ENCODE data around the gene SYPL1. TPM values are rescaled to one million over a fixed set of nuclear protein-coding genes. Genes with fewer than 3 reads are reported as not detected.

SYPL1 gene
- total RNA-seq, 1 donor from 2014 or later: 59.7 TPM

DNA sequence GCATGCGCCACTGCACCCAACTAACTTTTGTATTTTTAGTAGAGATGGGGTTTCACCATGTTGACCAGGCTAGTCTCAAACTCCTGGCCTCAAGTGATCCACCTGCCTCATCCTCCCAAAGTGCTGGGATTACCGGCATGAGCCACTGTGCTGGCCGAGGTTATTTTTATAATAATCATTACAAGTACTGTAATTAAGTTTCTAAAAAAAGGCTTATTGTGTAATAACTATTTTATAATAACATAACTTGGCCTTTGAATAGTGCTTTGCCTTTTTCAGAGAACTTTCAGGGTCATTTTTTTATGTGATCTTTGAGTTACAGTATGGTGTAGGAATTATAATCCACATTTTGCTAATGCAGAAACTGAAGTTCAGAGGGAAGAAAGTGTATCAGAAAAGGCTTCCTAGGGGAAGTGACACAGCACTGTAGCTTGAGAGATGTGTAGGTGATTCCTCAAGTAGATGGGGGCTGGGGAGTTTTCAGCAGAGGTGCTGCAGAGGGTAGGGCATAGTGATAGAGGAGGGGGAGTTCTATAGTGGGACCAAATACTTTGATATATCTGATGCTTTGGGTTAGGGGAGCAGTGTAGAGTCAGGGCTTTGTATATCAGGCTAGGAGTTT is 9.2 kb upstream of the SYPL1 start:
- no peak for FAIRE-seq
- Mint-ChIP-seq H3K36me3 (ENCODE audit: low read depth, unreplicated experiment) (no peaks in the 10 kb centered on the region), H3K27me3 (ENCODE audit: low read depth, unreplicated experiment) (no peaks in the 10 kb centered on the region), H3K9me3 (ENCODE audit: unreplicated experiment) (no peaks in the 10 kb centered on the region), H3K4me1 (ENCODE audit: low read depth, unreplicated experiment) (peaks cover 3% of the 10 kb centered on the region), H3K27ac (ENCODE audit: unreplicated experiment) (no peak overlapping the region), H3K4me3 (ENCODE audit: unreplicated experiment) (no peak overlapping the region)
- Histone ChIP-seq H3K9ac (ENCODE audit: low read length) (no peak overlapping the region), H3K4me1 (ENCODE audit: insufficient read depth, low read length) (peaks cover 3% of the 10 kb centered on the region), H4K20me1 (ENCODE audit: insufficient read depth, low read length) (no peaks in the 10 kb centered on the region), H2AFZ (ENCODE audit: low read depth, low read length) (no peak overlapping the region), H3K27ac (ENCODE audit: low read depth, low read length) (no peak overlapping the region), H3K9me3 (ENCODE audit: insufficient read depth, low read depth, low read length) (no peaks in the 10 kb centered on the region), H3K4me2 (ENCODE audit: low read length) (no peak overlapping the region), H3K79me2 (ENCODE audit: insufficient read depth, low read length) (no peaks in the 10 kb centered on the region), H3K36me3 (ENCODE audit: insufficient read depth, low read length) (no peaks in the 10 kb centered on the region), H3K27me3 (ENCODE audit: insufficient read depth, low read length) (no peaks in the 10 kb centered on the region), H3K4me3 (ENCODE audit: insufficient read depth, low read depth, low read length) (no peak overlapping the region)
- no peak for DNase-seq (ENCODE audit: low read depth)
- TF ChIP-seq, protein P1, sequence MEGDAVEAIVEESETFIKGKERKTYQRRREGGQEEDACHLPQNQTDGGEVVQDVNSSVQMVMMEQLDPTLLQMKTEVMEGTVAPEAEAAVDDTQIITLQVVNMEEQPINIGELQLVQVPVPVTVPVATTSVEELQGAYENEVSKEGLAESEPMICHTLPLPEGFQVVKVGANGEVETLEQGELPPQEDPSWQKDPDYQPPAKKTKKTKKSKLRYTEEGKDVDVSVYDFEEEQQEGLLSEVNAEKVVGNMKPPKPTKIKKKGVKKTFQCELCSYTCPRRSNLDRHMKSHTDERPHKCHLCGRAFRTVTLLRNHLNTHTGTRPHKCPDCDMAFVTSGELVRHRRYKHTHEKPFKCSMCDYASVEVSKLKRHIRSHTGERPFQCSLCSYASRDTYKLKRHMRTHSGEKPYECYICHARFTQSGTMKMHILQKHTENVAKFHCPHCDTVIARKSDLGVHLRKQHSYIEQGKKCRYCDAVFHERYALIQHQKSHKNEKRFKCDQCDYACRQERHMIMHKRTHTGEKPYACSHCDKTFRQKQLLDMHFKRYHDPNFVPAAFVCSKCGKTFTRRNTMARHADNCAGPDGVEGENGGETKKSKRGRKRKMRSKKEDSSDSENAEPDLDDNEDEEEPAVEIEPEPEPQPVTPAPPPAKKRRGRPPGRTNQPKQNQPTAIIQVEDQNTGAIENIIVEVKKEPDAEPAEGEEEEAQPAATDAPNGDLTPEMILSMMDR (IDR thresholded peaks at IDR 0.05; ENCODE audit: insufficient read depth, low read depth, low read length): no peak
- no peak for TF ChIP-seq EZH2 (IDR thresholded peaks at IDR 0.05; ENCODE audit: insufficient read depth, low read length)

- TF ChIP-seq, protein P1 (IDR thresholded peaks at IDR 0.05; ENCODE audit: insufficient read depth, low read depth, low read length): no peak
- TF ChIP-seq EZH2 (IDR thresholded peaks at IDR 0.05; ENCODE audit: insufficient read depth, low read length): no peak
- Histone ChIP-seq H3K27ac (ENCODE audit: low read depth, low read length) (no peak overlapping the region), H3K9ac (ENCODE audit: low read length) (no peak overlapping the region), H3K4me3 (ENCODE audit: insufficient read depth, low read depth, low read length) (no peak overlapping the region), H3K79me2 (ENCODE audit: insufficient read depth, low read length) (no peaks in the 10 kb centered on the region), H4K20me1 (ENCODE audit: insufficient read depth, low read length) (no peaks in the 10 kb centered on the region), H3K4me2 (ENCODE audit: low read length) (no peak overlapping the region), H3K9me3 (ENCODE audit: insufficient read depth, low read depth, low read length) (no peaks in the 10 kb centered on the region), H2AFZ (ENCODE audit: low read depth, low read length) (no peak overlapping the region), H3K36me3 (ENCODE audit: insufficient read depth, low read length) (no peaks in the 10 kb centered on the region), H3K4me1 (ENCODE audit: insufficient read depth, low read length) (no peaks in the 10 kb centered on the region), H3K27me3 (ENCODE audit: insufficient read depth, low read length) (no peaks in the 10 kb centered on the region)
- H3K27ac Mint-ChIP-seq (ENCODE audit: unreplicated experiment): no peak overlapping the region
- H3K4me1 Mint-ChIP-seq (ENCODE audit: low read depth, unreplicated experiment): no peaks in the 10 kb centered on the region
- H3K9me3 Mint-ChIP-seq (ENCODE audit: unreplicated experiment): no peaks in the 10 kb centered on the region
- DNase-seq (ENCODE audit: low read depth) (no peak), FAIRE-seq (no peak)
- no peaks in the 10 kb centered on the region for H3K27me3 Mint-ChIP-seq (ENCODE audit: low read depth, unreplicated experiment)
- H3K36me3 Mint-ChIP-seq (ENCODE audit: low read depth, unreplicated experiment): no peaks in the 10 kb centered on the region
- no peak overlapping the region for H3K4me3 Mint-ChIP-seq (ENCODE audit: unreplicated experiment)
Observed at GRCh38 chr7:106120500-106120899, 8.4 kb upstream of the SYPL1 start.

GRCh38 chr7:106119719-106120118 is 7.6 kb upstream of the SYPL1 start:
- no peaks in the 10 kb centered on the region for H3K9me3 ChIP-seq (ENCODE audit: insufficient read depth, low read depth, low read length)
- H3K36me3 Mint-ChIP-seq (ENCODE audit: low read depth, unreplicated experiment): no peaks in the 10 kb centered on the region
- no peak overlapping the region for H3K4me2 ChIP-seq (ENCODE audit: low read length)
- H3K27ac Mint-ChIP-seq (ENCODE audit: unreplicated experiment): no peak overlapping the region
- no peak overlapping the region for H3K4me3 Mint-ChIP-seq (ENCODE audit: unreplicated experiment)
- H3K27ac ChIP-seq (ENCODE audit: low read depth, low read length): no peak overlapping the region
- H3K36me3 ChIP-seq (ENCODE audit: insufficient read depth, low read length): no peaks in the 10 kb centered on the region
- H3K9me3 Mint-ChIP-seq (ENCODE audit: unreplicated experiment): no peaks in the 10 kb centered on the region
- H3K27me3 Mint-ChIP-seq (ENCODE audit: low read depth, unreplicated experiment): peaks cover 1% of the 10 kb centered on the region
- DNase-seq (ENCODE audit: low read depth) (no peak), FAIRE-seq (no peak)
- H3K4me3 ChIP-seq (ENCODE audit: insufficient read depth, low read depth, low read length): no peak overlapping the region
- H2AFZ ChIP-seq (ENCODE audit: low read depth, low read length): no peak overlapping the region
- no peaks in the 10 kb centered on the region for H4K20me1 ChIP-seq (ENCODE audit: insufficient read depth, low read length)
- no peak for TF ChIP-seq EZH2 (IDR thresholded peaks at IDR 0.05; ENCODE audit: insufficient read depth, low read length)
- TF ChIP-seq, protein P1 (IDR thresholded peaks at IDR 0.05; ENCODE audit: insufficient read depth, low read depth, low read length): no peak
- H3K4me1 ChIP-seq (ENCODE audit: insufficient read depth, low read length): no peaks in the 10 kb centered on the region
- H3K79me2 ChIP-seq (ENCODE audit: insufficient read depth, low read length): no peaks in the 10 kb centered on the region
- no peaks in the 10 kb centered on the region for H3K27me3 ChIP-seq (ENCODE audit: insufficient read depth, low read length)
- no peak overlapping the region for H3K9ac ChIP-seq (ENCODE audit: low read length)
- H3K4me1 Mint-ChIP-seq (ENCODE audit: low read depth, unreplicated experiment): no peaks in the 10 kb centered on the region

All from astrocyte (in vitro differentiated cells and primary cell).